ENCODE results near the gene ZP3.
"Not testable (repeated sequence)": the region's sequence is repeated elsewhere in the genome, so short reads cannot be mapped to it uniquely, and the experiment has no call there.

The ZP3 gene

DNA sequence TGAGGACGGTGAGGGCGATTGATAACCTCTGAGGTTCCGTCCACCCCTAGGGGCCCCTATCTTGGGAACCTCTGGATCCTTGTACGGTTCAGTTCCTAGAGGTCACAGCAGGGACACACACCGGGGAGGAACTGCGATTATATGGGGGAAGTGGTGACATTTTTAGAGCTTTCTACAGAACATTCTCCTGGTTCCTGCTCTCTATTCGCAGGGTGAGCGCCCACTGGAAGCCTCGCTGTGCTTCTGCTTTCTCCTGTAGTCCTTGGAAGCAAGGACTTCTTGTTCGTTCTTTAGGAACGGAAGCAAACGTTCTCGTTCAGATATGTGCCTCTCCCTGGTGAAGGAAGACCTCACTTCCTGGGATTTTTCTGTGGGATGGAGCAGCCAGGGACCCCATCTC is 63.2 kb downstream of the ZP3 start:
- not testable (repeated sequence) for DNase-seq
